ENCODE data around the gene RINT1.

DNA sequence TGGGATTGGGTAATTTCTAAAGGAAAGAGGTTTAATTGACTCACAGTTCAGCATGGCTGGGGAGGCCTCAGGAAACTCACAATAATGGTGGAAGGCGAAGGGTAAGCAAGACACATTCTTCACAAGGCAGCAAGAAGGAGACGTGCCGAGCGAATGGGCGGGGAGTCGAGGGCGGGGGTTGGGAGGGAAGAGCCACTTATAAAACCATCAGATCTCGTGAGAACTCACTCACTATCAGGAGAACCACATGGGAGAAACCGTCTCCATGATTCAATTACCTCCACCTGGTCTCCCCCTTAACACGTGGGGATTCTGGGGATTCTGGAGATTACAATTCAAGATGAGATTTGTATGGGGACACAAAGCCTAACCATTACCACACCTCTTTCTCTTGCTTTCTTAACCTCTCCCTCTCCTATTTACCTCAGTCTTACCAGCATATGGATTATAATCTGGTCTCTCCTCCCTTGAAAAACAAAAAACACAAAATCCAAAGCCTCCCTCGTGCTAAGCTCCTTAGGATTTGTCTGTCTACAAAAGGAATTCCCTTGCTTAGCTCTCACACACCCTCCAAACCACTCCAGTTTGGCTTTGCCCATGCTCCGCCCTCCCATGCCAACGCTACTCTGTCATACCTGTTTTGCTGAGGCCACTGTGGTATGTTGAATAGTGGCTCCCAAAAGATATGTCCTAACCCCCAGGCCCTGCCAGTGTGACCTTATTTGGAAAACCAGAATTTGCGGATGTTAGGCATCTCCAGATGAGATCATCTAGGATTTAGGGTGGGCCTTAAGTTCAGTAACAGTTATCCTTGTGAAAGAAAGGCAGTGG is 68.9 kb downstream of the RINT1 start:
- no peak for TF ChIP-seq CTCF (IDR thresholded peaks at IDR 0.05)
- TF ChIP-seq POLR2AphosphoS5 (IDR thresholded peaks at IDR 0.05; ENCODE audit: low read depth, low read length), result no peak
- no peak for TF ChIP-seq TCF7L2 (IDR thresholded peaks at IDR 0.05; ENCODE audit: low read depth, low read length)
